B cell (primary cell): ENCODE measurements around the gene CES3. TPM values are rescaled to one million over a fixed set of nuclear protein-coding genes. Genes with fewer than 3 reads are reported as not detected.

Source experiments
- ATAC-seq: fragments of 200-7000 bp; cut with Tn5 transposase; one replicate; pipeline ENCODE4 v1.10.0; 2021; ENCODE audit warnings: low read depth, mild to moderate bottlenecking, moderate number of reproducible peaks, moderate library complexity
- CTCF ChIA-PET: fragments of 350-600 bp; sonication (Branson Sonifier 250); formaldehyde crosslinking; loops from one replicate; lab custom pipeline; 2021; ENCODE audit warnings: antibody characterized with exemption, inconsistent platforms; lab: Charles Lee
- POLR2A ChIA-PET: fragments of 350-600 bp; sonication (Branson Sonifier 250); formaldehyde crosslinking; loops from one replicate; lab custom pipeline; 2021; ENCODE audit warnings: antibody characterized with exemption; lab: Charles Lee
- DNase-seq: peaks from one replicate; pipeline ENCODE4 v3.0.0; 2013
- H2AFZ ChIP-seq: 2 replicates; pipeline ENCODE4 v1.6.1; 2012; ENCODE audit warnings: mild to moderate bottlenecking, low read depth, low read length; ENCODE audit not compliant: insufficient read depth, poor library complexity, severe bottlenecking
- H3K27ac ChIP-seq, 2 donors: 1 replicate in 1 of 2; 2 replicates in 1 of 2; pipeline ENCODE4 v1.5.1; 2012 to 2013; ENCODE audit warnings: low read length in 2 of 2, mild to moderate bottlenecking in 2 of 2, moderate library complexity in 1 of 2
- H3K27me3 ChIP-seq, 4 experiments: fragments of 200-600 bp in 1 of 4; sonication (generic) in 1 of 4; replicated peaks in 1 of 4; 1 replicate in 2 of 4; 2 replicates in 2 of 4; pipeline versions ENCODE4 v1.6.1 to v1.7.0; 2013 to 2016; ENCODE audit warnings: low read length in 3 of 4, mild to moderate bottlenecking in 2 of 4, mixed read lengths in 1 of 4, moderate library complexity in 1 of 4; ENCODE audit not compliant: insufficient read depth in 4 of 4, control insufficient read depth in 3 of 4; ENCODE audit errors: control extremely low read depth in 1 of 4
- H3K36me3 ChIP-seq, 2 experiments: replicated peaks in 1 of 2; 1 replicate in 1 of 2; 2 replicates in 1 of 2; pipeline versions ENCODE4 v1.6.1 to v1.7.1; 2013; ENCODE audit warnings: low read length in 1 of 2; ENCODE audit not compliant: insufficient read depth in 2 of 2, control insufficient read depth in 1 of 2; ENCODE audit errors: control extremely low read depth in 1 of 2, extremely low read depth in 1 of 2
- H3K4me1 ChIP-seq, 2 donors: fragments of 200-600 bp in 1 of 2; sonication (generic) in 1 of 2; 1 replicate in 1 of 2; 2 replicates in 1 of 2; pipeline versions ENCODE4 v1.5.1 to v1.6.1; 2013 to 2017; ENCODE audit warnings: low read length in 2 of 2; ENCODE audit not compliant: control insufficient read depth in 2 of 2, insufficient read depth in 2 of 2
- H3K4me2 ChIP-seq: replicated peaks from 2 replicates; pipeline ENCODE3; 2012; ENCODE audit warnings: mild to moderate bottlenecking, low read depth, low read length; ENCODE audit not compliant: poor library complexity, severe bottlenecking
- H3K4me3 ChIP-seq, 5 experiments: fragments of 200-600 bp in 1 of 5; sonication (generic) in 1 of 5; 1 replicate in 3 of 5; 2 replicates in 2 of 5; pipeline versions ENCODE4 v1.5.1 to v1.7.0; 2011 to 2016; ENCODE audit warnings: low read length in 4 of 5, mild to moderate bottlenecking in 4 of 5, low read depth in 2 of 5, control low read depth in 1 of 5, moderate library complexity in 1 of 5; ENCODE audit not compliant: insufficient read depth in 1 of 5; ENCODE audit errors: control extremely low read depth in 1 of 5, extremely low read depth in 1 of 5
- H3K79me2 ChIP-seq: fragments of 200-600 bp; sonication (generic); one replicate; pipeline ENCODE4 v1.6.0; 2016; ENCODE audit warnings: low read length; ENCODE audit not compliant: control insufficient read depth, insufficient read depth
- H3K9ac ChIP-seq: fragments of 200-600 bp; sonication (generic); 2 replicates; pipeline ENCODE4 v1.6.1; 2017; ENCODE audit warnings: mild to moderate bottlenecking, low read length, moderate library complexity
- H3K9me3 ChIP-seq, 3 donors: one replicate each; pipeline versions ENCODE4 v1.6.1 to v1.7.1; 2013; ENCODE audit warnings: low read length in 2 of 3; ENCODE audit not compliant: control insufficient read depth in 2 of 3, insufficient read depth in 1 of 3; ENCODE audit errors: control extremely low read depth in 1 of 3
- H4K20me1 ChIP-seq: 2 replicates; pipeline ENCODE4 v1.6.0; 2012; ENCODE audit warnings: mild to moderate bottlenecking, low read length; ENCODE audit not compliant: insufficient read depth, control insufficient read depth, poor library complexity, severe bottlenecking
- H3K27ac Mint-ChIP-seq: one replicate; pipeline ENCODE4 v1.8.0; 2021; ENCODE audit warnings: mixed read lengths
- H3K27me3 Mint-ChIP-seq: one replicate; pipeline ENCODE4 v1.8.0; 2021; ENCODE audit warnings: mixed read lengths
- H3K4me1 Mint-ChIP-seq: one replicate; pipeline ENCODE4 v1.8.0; 2021; ENCODE audit warnings: mixed read lengths
- H3K4me3 Mint-ChIP-seq: one replicate; pipeline ENCODE4 v1.8.0; 2021; ENCODE audit warnings: mixed read lengths
- H3K9me3 Mint-ChIP-seq: one replicate; pipeline ENCODE4 v1.8.0; 2022; ENCODE audit warnings: mixed read lengths; ENCODE audit not compliant: insufficient read depth
- CTCF ChIP-seq: fragments of 200-600 bp; IDR thresholded peaks from one replicate; pipeline ENCODE4 v1.8.0; 2022; ENCODE audit warnings: antibody characterized with exemption, mild to moderate bottlenecking
- EZH2 ChIP-seq: IDR thresholded peaks from 2 replicates; pipeline ENCODE4 v1.6.1; 2012; ENCODE audit warnings: borderline replicate concordance, low read depth, mild to moderate bottlenecking, moderate library complexity, low read length; ENCODE audit not compliant: insufficient read depth, poor library complexity, severe bottlenecking
- WGBS: methylation state at CpG from one replicate; pipeline ENCODE4 v1.1.5; 2013; ENCODE audit warnings: missing lambda C conversion rate; ENCODE audit not compliant: insufficient coverage; 5-methylcytosine and 5-hydroxymethylcytosine counted together
- intact Hi-C: fragments of 100-400 bp; cut with micrococcal nuclease; formaldehyde crosslinking; loops from one replicate; pipeline ENCODE4 v1.10.0; 2022
- polyA plus RNA-seq: library from polyadenylated mRNA; depleted of rRNA; stranded (reverse); fragments of >200 nt; gene quantifications from 2 replicates; pipeline ENCODE4 v1.2.3, GENCODE V29; 2012
- total RNA-seq, 2 donors: library from RNA; stranded (reverse); fragments of 120-200 nt in 1 of 2; gene quantifications; 1 replicate in 1 of 2; 2 replicates in 1 of 2; pipeline versions ENCODE4 v1.2.3 to v1.2.4, GENCODE V29; 2013 to 2022

Gene CES3
- total and polyA plus RNA-seq, 2 donors (not counting 1 experiment from before 2014, with no cell fraction given): 0.25 to 0.42 TPM

GRCh38 chr16:67019171-67019570 lies 58.1 kb downstream of the CES3 start:
- no peaks in the 10 kb centered on the region for H3K36me3 ChIP-seq
- POLR2A ChIA-PET: no interaction called here

DNA sequence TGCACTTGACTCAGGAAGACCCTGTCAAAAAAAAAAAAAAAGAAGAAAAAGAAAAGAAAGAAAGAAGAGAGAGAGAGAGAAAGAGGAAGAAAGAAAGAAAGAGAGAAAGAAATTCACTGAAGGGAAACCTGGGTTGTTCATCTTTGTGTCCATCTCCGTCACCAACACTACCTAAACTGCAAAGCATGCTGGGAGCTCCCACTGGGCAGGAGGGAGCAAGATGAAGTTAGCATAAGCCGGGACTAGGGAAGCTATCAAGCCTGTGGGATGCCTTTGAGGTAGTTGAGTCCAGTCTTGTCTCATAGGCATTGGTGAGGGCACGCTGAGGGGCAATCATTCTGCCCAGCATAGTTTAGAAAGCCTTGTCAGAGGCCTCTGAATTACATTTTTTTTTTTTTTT lies 60.3 kb downstream of the CES3 start:
- Mint-ChIP-seq H3K4me3 (no peak overlapping the region), H3K27ac (no peak overlapping the region), H3K27me3 (no peaks in the 10 kb centered on the region), H3K4me1 (no peaks in the 10 kb centered on the region), H3K9me3 (no peaks in the 10 kb centered on the region)
- no peak for DNase-seq
- H3K27ac ChIP-seq: no peak overlapping the region
- H2AFZ ChIP-seq: no peak overlapping the region
- H3K27me3 ChIP-seq: no peaks in the 10 kb centered on the region
- no peak for ATAC-seq
- no peaks in the 10 kb centered on the region for H3K4me1 ChIP-seq
- no peak for TF ChIP-seq CTCF
- no peak for TF ChIP-seq EZH2
- ChIA-PET POLR2A (interaction anchor here (0.7 kb wide), 1 partner anchor 139 kb away, joined by 4 read pairs; no protein-coding TSS in a partner anchor), CTCF (interaction anchor here (0.7 to 1.4 kb wide), 4 partner anchors 9 to 244 kb away, joined by 3 to 7 read pairs (median 5); no protein-coding TSS in a partner anchor)
- H3K79me2 ChIP-seq: no peaks in the 10 kb centered on the region
- no peak overlapping the region for H3K4me3 ChIP-seq
- 95% methylated on average over 2 of the region's 3 CpGs for WGBS
- H3K9ac ChIP-seq: no peak overlapping the region
- no peaks in the 10 kb centered on the region for H4K20me1 ChIP-seq
- no peaks in the 10 kb centered on the region for H3K36me3 ChIP-seq
- H3K4me2 ChIP-seq: no peak overlapping the region
- intact Hi-C loops: no loop called here
- H3K9me3 ChIP-seq: no peaks in the 10 kb centered on the region

More at GRCh38 chr16:67019171-67019570, 58.1 kb downstream of the CES3 start:
- 98% methylated on average over 8 of the region's 8 CpGs for WGBS
- DNase-seq (no peak), ATAC-seq (no peak)
- CTCF ChIA-PET: interaction anchor here (0.7 to 2.9 kb wide), 6 partner anchors 9 to 166 kb away, joined by 3 to 27 read pairs (median 14); no protein-coding TSS in a partner anchor
- TF ChIP-seq EZH2 (no peak), CTCF (no peak)
- Histone ChIP-seq H3K27ac (no peak overlapping the region), H3K4me2 (no peak overlapping the region), H4K20me1 (no peaks in the 10 kb centered on the region), H3K4me3 (no peak overlapping the region), H2AFZ (no peak overlapping the region), H3K79me2 (no peaks in the 10 kb centered on the region), H3K9ac (no peak overlapping the region), H3K27me3 (peaks cover 0 to 7% (median 3%) of the 10 kb centered on the region in 4 experiments), H3K9me3 (no peaks in the 10 kb centered on the region), H3K4me1 (peaks cover 5% of the 10 kb centered on the region in 2 donors)
- Mint-ChIP-seq H3K27ac (no peak overlapping the region), H3K27me3 (peaks cover 3% of the 10 kb centered on the region), H3K4me1 (peaks cover 2% of the 10 kb centered on the region), H3K9me3 (no peaks in the 10 kb centered on the region), H3K4me3 (no peak overlapping the region)
- intact Hi-C loops: no loop called here
